Mesenchymal stem cell (in vitro differentiated cells and primary cell): ENCODE measurements around the gene BCS1L.

Experiments used
- DNase-seq: peaks from one replicate; pipeline ENCODE4 v3.0.0-alpha.2; 2013
- H2AFZ ChIP-seq: one replicate; pipeline ENCODE4 v1.6.1; 2013; ENCODE audit warnings: low read depth, mild to moderate bottlenecking, control low read depth, inconsistent platforms, low read length, moderate library complexity
- H2AK5ac ChIP-seq: 2 replicates; pipeline ENCODE4 v1.6.1; 2013; ENCODE audit warnings: low read length, moderate library complexity, mild to moderate bottlenecking, inconsistent platforms; ENCODE audit not compliant: severe bottlenecking
- H2BK120ac ChIP-seq: one replicate; pipeline ENCODE4 v1.6.1; 2013; ENCODE audit warnings: low read depth, mild to moderate bottlenecking, inconsistent platforms, low read length, moderate library complexity
- H2BK12ac ChIP-seq, 2 experiments: one replicate each; pipeline ENCODE4 v1.6.1; 2013; ENCODE audit warnings: inconsistent platforms in 2 of 2, low read length in 2 of 2, mild to moderate bottlenecking in 2 of 2, moderate library complexity in 2 of 2, control low read depth in 1 of 2
- H2BK15ac ChIP-seq: one replicate; pipeline ENCODE4 v1.6.1; 2013; ENCODE audit warnings: mild to moderate bottlenecking, low read depth, inconsistent platforms; ENCODE audit not compliant: poor library complexity, severe bottlenecking
- H2BK5ac ChIP-seq: 2 replicates; pipeline ENCODE4 v1.6.1; 2013; ENCODE audit warnings: low read depth, mild to moderate bottlenecking, low read length, control low read depth, inconsistent platforms; ENCODE audit not compliant: poor library complexity, severe bottlenecking
- H3K14ac ChIP-seq, 2 experiments: one replicate each; pipeline ENCODE4 v1.6.1; 2013; ENCODE audit warnings: inconsistent platforms in 2 of 2, low read length in 2 of 2, control low read depth in 1 of 2, mild to moderate bottlenecking in 1 of 2, moderate library complexity in 1 of 2
- H3K18ac ChIP-seq, 2 experiments: one replicate each; pipeline ENCODE4 v1.6.1; 2013; ENCODE audit warnings: inconsistent platforms in 2 of 2, low read length in 2 of 2, control low read depth in 1 of 2, low read depth in 1 of 2, mild to moderate bottlenecking in 1 of 2
- H3K23ac ChIP-seq, 2 experiments: one replicate each; pipeline ENCODE4 v1.6.1; 2013; ENCODE audit warnings: inconsistent platforms in 2 of 2, low read length in 2 of 2, mild to moderate bottlenecking in 2 of 2, moderate library complexity in 2 of 2, control low read depth in 1 of 2
- H3K27ac ChIP-seq: 2 replicates; pipeline ENCODE4 v1.5.1; 2013; ENCODE audit warnings: mild to moderate bottlenecking, moderate library complexity, low read length, control low read depth, inconsistent platforms; ENCODE audit not compliant: poor library complexity, severe bottlenecking
- H3K27me3 ChIP-seq, 2 experiments: 2 replicates each; pipeline versions ENCODE4 v1.6.1 to v1.7.0; 2013; ENCODE audit warnings: low read length in 2 of 2, mild to moderate bottlenecking in 2 of 2, moderate library complexity in 2 of 2, control low read depth in 1 of 2, inconsistent platforms in 1 of 2; ENCODE audit not compliant: control insufficient read depth in 1 of 2, insufficient read depth in 1 of 2
- H3K36me3 ChIP-seq, 2 experiments: 2 replicates each; pipeline versions ENCODE4 v1.6.1 to v1.7.0; 2013; ENCODE audit warnings: low read length in 2 of 2, control low read depth in 1 of 2, inconsistent platforms in 1 of 2, low read depth in 1 of 2, mild to moderate bottlenecking in 1 of 2; ENCODE audit not compliant: insufficient read depth in 2 of 2, control insufficient read depth in 1 of 2
- H3K4ac ChIP-seq, 2 experiments: one replicate each; pipeline ENCODE4 v1.6.1; 2013; ENCODE audit warnings: inconsistent platforms in 2 of 2, low read length in 2 of 2, mild to moderate bottlenecking in 2 of 2, moderate library complexity in 2 of 2, control low read depth in 1 of 2, low read depth in 1 of 2
- H3K4me1 ChIP-seq: 2 replicates; pipeline ENCODE4 v1.6.1; 2013; ENCODE audit warnings: low read depth, low read length, control low read depth; ENCODE audit not compliant: control insufficient read depth, insufficient read depth
- H3K4me2 ChIP-seq: 2 replicates; pipeline ENCODE4 v1.6.1; 2013; ENCODE audit warnings: low read length, mild to moderate bottlenecking, inconsistent platforms; ENCODE audit not compliant: poor library complexity, severe bottlenecking
- H3K4me3 ChIP-seq, 2 experiments: 2 replicates each; pipeline versions ENCODE4 v1.5.1 to v1.7.0; 2013; ENCODE audit warnings: low read length in 2 of 2, mild to moderate bottlenecking in 2 of 2, control low read depth in 1 of 2, low read depth in 1 of 2; ENCODE audit not compliant: insufficient read depth in 1 of 2
- H3K79me1 ChIP-seq: replicated peaks from 2 replicates; pipeline ENCODE4 v1.6.1; 2013; ENCODE audit warnings: mild to moderate bottlenecking, control low read depth, low read length, inconsistent platforms; ENCODE audit not compliant: poor library complexity, severe bottlenecking
- H3K9ac ChIP-seq: 2 replicates; pipeline ENCODE4 v1.7.0; 2013; ENCODE audit warnings: mild to moderate bottlenecking, low read length, moderate library complexity
- H3K9me3 ChIP-seq: 2 replicates; pipeline ENCODE4 v1.7.0; 2013; ENCODE audit warnings: mild to moderate bottlenecking, low read length; ENCODE audit not compliant: control insufficient read depth
- H4K8ac ChIP-seq: one replicate; pipeline ENCODE4 v1.6.1; 2013; ENCODE audit warnings: inconsistent platforms, mild to moderate bottlenecking, low read length, moderate library complexity
- H4K91ac ChIP-seq: one replicate; pipeline ENCODE4 v1.6.1; 2013; ENCODE audit warnings: mild to moderate bottlenecking, low read length, inconsistent platforms
- WGBS: methylation state at CpG from one replicate; pipeline ENCODE4 v1.1.7; 2013; ENCODE audit warnings: mixed read lengths; 5-methylcytosine and 5-hydroxymethylcytosine counted together

BCS1L gene

GRCh38 chr2:218708086-218708485 is 48.6 kb downstream of the BCS1L start:
- H2BK120ac ChIP-seq, result no peak overlapping the region
- no peak overlapping the region for H3K23ac ChIP-seq
- no peak overlapping the region for H3K4me2 ChIP-seq
- H4K8ac ChIP-seq, result no peak overlapping the region
- no peak overlapping the region for H3K4ac ChIP-seq
- H3K4me1 ChIP-seq, result peaks cover 4% of the 10 kb centered on the region
- H3K36me3 ChIP-seq, result no peaks in the 10 kb centered on the region
- H4K91ac ChIP-seq, result no peak overlapping the region
- H2AK5ac ChIP-seq, result no peak overlapping the region
- H2BK12ac ChIP-seq, result no peak overlapping the region
- no peak overlapping the region for H2BK5ac ChIP-seq
- no peak overlapping the region for H3K14ac ChIP-seq
- H3K4me3 ChIP-seq, result no peak overlapping the region
- WGBS, result 99% methylated on average over 4 of the region's 4 CpGs
- no peaks in the 10 kb centered on the region for H3K27me3 ChIP-seq
- H3K9ac ChIP-seq, result no peak overlapping the region
- no peaks in the 10 kb centered on the region for H3K9me3 ChIP-seq
- no peak overlapping the region for H3K18ac ChIP-seq
- no peak for DNase-seq
- H3K79me1 ChIP-seq, result peaks cover 2% of the 10 kb centered on the region
- no peak overlapping the region for H3K27ac ChIP-seq
- no peak overlapping the region for H2BK15ac ChIP-seq
- no peak overlapping the region for H2AFZ ChIP-seq

GRCh38 chr2:218709908-218710307 is 50.4 kb downstream of the BCS1L start:
- Histone ChIP-seq H3K36me3 (no peaks in the 10 kb centered on the region), H3K23ac (no peak overlapping the region), H3K4me1 (peaks cover 6% of the 10 kb centered on the region), H3K27ac (no peak overlapping the region), H2AFZ (peak overlapping the region; percentile 93), H3K79me1 (peaks cover 4% of the 10 kb centered on the region), H2AK5ac (no peak overlapping the region), H4K8ac (no peak overlapping the region), H3K4me2 (no peak overlapping the region), H3K27me3 (no peaks in the 10 kb centered on the region), H3K9ac (peak overlapping the region; percentile 70), H3K4ac (no peak overlapping the region), H4K91ac (no peak overlapping the region), H3K14ac (no peak overlapping the region), H2BK15ac (no peak overlapping the region), H3K18ac (no peak overlapping the region), H3K4me3 (peak overlapping the region in 1 of 2 experiments; percentile 95), H2BK12ac (no peak overlapping the region), H2BK120ac (no peak overlapping the region), H3K9me3 (no peaks in the 10 kb centered on the region), H2BK5ac (no peak overlapping the region)
- DNase-seq, result no peak
- WGBS, result 81% methylated on average over 8 of the region's 8 CpGs

- H3K18ac ChIP-seq, result peak overlapping the region in 1 of 2 experiments; percentile 21
- peak overlapping the region; percentile 68 for H4K91ac ChIP-seq
- no peak overlapping the region for H2BK120ac ChIP-seq
- peak overlapping the region; percentile 69 for H2BK15ac ChIP-seq
- H3K79me1 ChIP-seq, result peaks cover 5% of the 10 kb centered on the region
- H3K23ac ChIP-seq, result no peak overlapping the region
- peak overlapping the region in 1 of 2 experiments; percentile 37 for H3K4ac ChIP-seq
- H3K4me3 ChIP-seq, result peak overlapping the region in 1 of 2 experiments; percentile 95
- no peaks in the 10 kb centered on the region for H3K9me3 ChIP-seq
- 71% methylated on average over 12 of the region's 14 CpGs for WGBS
- H2AFZ ChIP-seq, result peak overlapping the region; percentile 93
- H3K4me2 ChIP-seq, result peak overlapping the region; percentile 59
- peak overlapping the region; percentile 70 for H3K9ac ChIP-seq
- no peaks in the 10 kb centered on the region for H3K36me3 ChIP-seq
- H3K14ac ChIP-seq, result no peak overlapping the region
- no peak for DNase-seq
- no peak overlapping the region for H2BK12ac ChIP-seq
- peak overlapping the region; percentile 54 for H2AK5ac ChIP-seq
- H4K8ac ChIP-seq, result peak overlapping the region; percentile 72
- H3K27ac ChIP-seq, result no peak overlapping the region
- peaks cover 6% of the 10 kb centered on the region for H3K4me1 ChIP-seq
- no peaks in the 10 kb centered on the region for H3K27me3 ChIP-seq
- H2BK5ac ChIP-seq, result no peak overlapping the region
These were observed 50.8 kb downstream of the BCS1L start for GRCh38 chr2:218710334-218710686.

- H3K18ac ChIP-seq, result peak within 1 kb of the TSS; percentile 90 to 99
- H3K9me3 ChIP-seq, result no peaks in the 10 kb centered on the region
- peak within 1 kb of the TSS; percentile 91 to 97 for H3K14ac ChIP-seq
- peaks cover 0 to 2% of the 10 kb centered on the region in 2 experiments for H3K36me3 ChIP-seq
- H3K4me1 ChIP-seq, result peaks cover 6% of the 10 kb centered on the region
- peak within 1 kb of the TSS; percentile 92 for H2BK120ac ChIP-seq
- peaks cover 7% of the 10 kb centered on the region for H3K79me1 ChIP-seq
- peak within 1 kb of the TSS; percentile 96 for H3K9ac ChIP-seq
- H2BK15ac ChIP-seq, result peak within 1 kb of the TSS; percentile 69
- under 1% methylated on average over 67 of the region's 74 CpGs for WGBS
- peak within 1 kb of the TSS; percentile 93 for H2AFZ ChIP-seq
- H2BK12ac ChIP-seq, result peak within 1 kb of the TSS; percentile 3 to 67
- peak within 1 kb of the TSS in 1 of 2 experiments; percentile 70 for H3K23ac ChIP-seq
- H4K91ac ChIP-seq, result peak within 1 kb of the TSS; percentile 89
- peak within 1 kb of the TSS; percentile 83 for H2BK5ac ChIP-seq
- H3K4me3 ChIP-seq, result peak within 1 kb of the TSS; percentile 93 to 95
- peak within 1 kb of the TSS; percentile 59 for H3K4me2 ChIP-seq
- DNase-seq, result peak; percentile 96
- peak within 1 kb of the TSS; percentile 94 for H4K8ac ChIP-seq
- peak within 1 kb of the TSS; percentile 54 for H2AK5ac ChIP-seq
- H3K4ac ChIP-seq, result peak within 1 kb of the TSS; percentile 54
- no peaks in the 10 kb centered on the region for H3K27me3 ChIP-seq
- peak within 1 kb of the TSS; percentile 85 for H3K27ac ChIP-seq
These were observed 51.4 kb downstream of the BCS1L start, which contains the start of gene TTLL4 for GRCh38 chr2:218710687-218711549. Gene TTLL4 (plus strand): TSS chr2:218710835. CDS start chr2:218737677, 26,842 bp downstream.
